Astrocyte (in vitro differentiated cells and primary cell): ENCODE measurements around the gene MCTP2. TPM values are rescaled to one million over a fixed set of nuclear protein-coding genes. Genes with fewer than 3 reads are reported as not detected.

Experiments used
- DNase-seq: peaks from one replicate; pipeline ENCODE4 v3.0.0-alpha.2; 2010; ENCODE audit warnings: low read depth
- FAIRE-seq: peaks from 2 replicates; lab custom pipeline; 2011; peaks lifted over from hg19 to GRCh38; lab: Jason Lieb, UNC
- H2AFZ ChIP-seq: 2 replicates; pipeline ENCODE4 v1.6.0; 2012; ENCODE audit warnings: low read depth, low read length, inconsistent platforms
- H3K27ac ChIP-seq: 2 replicates; pipeline ENCODE4 v1.5.1; 2011; ENCODE audit warnings: low read depth, low read length, inconsistent platforms
- H3K27me3 ChIP-seq: 2 replicates; pipeline ENCODE4 v1.6.0; 2011; ENCODE audit warnings: low read length, inconsistent platforms; ENCODE audit not compliant: insufficient read depth
- H3K36me3 ChIP-seq: 2 replicates; pipeline ENCODE4 v1.5.1; 2011; ENCODE audit warnings: low read length, inconsistent platforms; ENCODE audit not compliant: insufficient read depth
- H3K4me1 ChIP-seq: 2 replicates; pipeline ENCODE4 v1.5.1; 2011; ENCODE audit warnings: low read length, inconsistent platforms; ENCODE audit not compliant: insufficient read depth
- H3K4me2 ChIP-seq: 2 replicates; pipeline ENCODE4 v1.6.0; 2012; ENCODE audit warnings: low read length, inconsistent platforms
- H3K4me3 ChIP-seq: 2 replicates; pipeline ENCODE4 v1.5.1; 2011; ENCODE audit warnings: low read depth, mild to moderate bottlenecking, low read length, inconsistent platforms; ENCODE audit not compliant: insufficient read depth
- H3K79me2 ChIP-seq: 2 replicates; pipeline ENCODE4 v1.6.0; 2012; ENCODE audit warnings: mild to moderate bottlenecking, low read length, inconsistent platforms; ENCODE audit not compliant: insufficient read depth
- H3K9ac ChIP-seq: 2 replicates; pipeline ENCODE4 v1.6.0; 2012; ENCODE audit warnings: mild to moderate bottlenecking, low read length, inconsistent platforms
- H3K9me3 ChIP-seq: 2 replicates; pipeline ENCODE4 v1.5.1; 2012; ENCODE audit warnings: low read depth, mild to moderate bottlenecking, low read length, inconsistent platforms; ENCODE audit not compliant: insufficient read depth
- H4K20me1 ChIP-seq: 2 replicates; pipeline ENCODE4 v1.6.0; 2012; ENCODE audit warnings: low read length, inconsistent platforms; ENCODE audit not compliant: insufficient read depth
- H3K27ac Mint-ChIP-seq: one replicate; pipeline ENCODE4 v1.8.0; 2021; ENCODE audit warnings: mild to moderate bottlenecking, mixed read lengths; ENCODE audit not compliant: unreplicated experiment
- H3K27me3 Mint-ChIP-seq: one replicate; pipeline ENCODE4 v1.8.0; 2021; ENCODE audit warnings: low read depth, mixed read lengths; ENCODE audit not compliant: unreplicated experiment
- H3K36me3 Mint-ChIP-seq: one replicate; pipeline ENCODE4 v1.8.0; 2021; ENCODE audit warnings: low read depth, mixed read lengths; ENCODE audit not compliant: unreplicated experiment
- H3K4me1 Mint-ChIP-seq: one replicate; pipeline ENCODE4 v1.8.0; 2021; ENCODE audit warnings: low read depth, mixed read lengths; ENCODE audit not compliant: unreplicated experiment
- H3K4me3 Mint-ChIP-seq: one replicate; pipeline ENCODE4 v1.8.0; 2021; ENCODE audit warnings: mild to moderate bottlenecking, moderate library complexity, mixed read lengths; ENCODE audit not compliant: unreplicated experiment
- H3K9me3 Mint-ChIP-seq: one replicate; pipeline ENCODE4 v1.8.0; 2021; ENCODE audit warnings: mild to moderate bottlenecking, mixed read lengths; ENCODE audit not compliant: unreplicated experiment
- EZH2 ChIP-seq: IDR thresholded peaks from 2 replicates; pipeline ENCODE4 v1.6.1; 2012; ENCODE audit warnings: mild to moderate bottlenecking, low read length, inconsistent platforms; ENCODE audit not compliant: insufficient read depth
- total RNA-seq: library from RNA; stranded (reverse); gene quantifications from 2 replicates; pipeline ENCODE4 v1.2.1, GENCODE V29; 2021
- TF ChIP-seq, protein P1 (sequence below): IDR thresholded peaks from 2 replicates; pipeline ENCODE4 v1.5.1; 2011; ENCODE audit warnings: low read depth, mild to moderate bottlenecking, inconsistent platforms, low read length, moderate library complexity; ENCODE audit not compliant: insufficient read depth

The MCTP2 gene
- total RNA-seq, 1 donor from 2014 or later = 2.6 TPM

DNA sequence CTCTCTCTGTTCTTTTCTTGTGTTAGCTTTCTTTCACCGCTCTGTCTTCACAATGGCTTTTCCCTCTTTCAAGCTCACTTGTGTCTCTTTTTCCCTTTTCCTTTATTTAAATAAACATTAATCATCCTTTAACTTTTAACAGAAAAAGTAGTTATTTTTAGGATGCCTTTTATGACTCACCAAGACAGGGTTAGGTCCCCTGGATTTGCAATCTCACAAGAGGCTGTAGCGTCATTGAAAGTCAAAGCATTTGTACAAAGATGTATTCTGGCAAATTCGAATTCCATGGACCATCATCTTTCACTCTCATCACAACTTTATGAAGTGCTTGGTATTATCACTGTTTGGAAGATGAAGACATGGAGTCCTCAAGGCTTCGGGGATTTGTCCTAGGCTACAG, 34.8 kb upstream of the MCTP2 start:
- no peaks in the 10 kb centered on the region for H3K9me3 ChIP-seq
- H3K4me1 ChIP-seq = no peaks in the 10 kb centered on the region
- H3K79me2 ChIP-seq = no peaks in the 10 kb centered on the region
- H3K36me3 ChIP-seq = no peaks in the 10 kb centered on the region
- H2AFZ ChIP-seq = no peak overlapping the region
- no peak overlapping the region for H3K9ac ChIP-seq
- H3K4me3 ChIP-seq = no peak overlapping the region
- no peak overlapping the region for H3K4me2 ChIP-seq
- H3K27me3 ChIP-seq = no peaks in the 10 kb centered on the region
- peaks cover 2% of the 10 kb centered on the region for H3K27me3 Mint-ChIP-seq
- TF ChIP-seq EZH2 = no peak
- TF ChIP-seq, protein P1, sequence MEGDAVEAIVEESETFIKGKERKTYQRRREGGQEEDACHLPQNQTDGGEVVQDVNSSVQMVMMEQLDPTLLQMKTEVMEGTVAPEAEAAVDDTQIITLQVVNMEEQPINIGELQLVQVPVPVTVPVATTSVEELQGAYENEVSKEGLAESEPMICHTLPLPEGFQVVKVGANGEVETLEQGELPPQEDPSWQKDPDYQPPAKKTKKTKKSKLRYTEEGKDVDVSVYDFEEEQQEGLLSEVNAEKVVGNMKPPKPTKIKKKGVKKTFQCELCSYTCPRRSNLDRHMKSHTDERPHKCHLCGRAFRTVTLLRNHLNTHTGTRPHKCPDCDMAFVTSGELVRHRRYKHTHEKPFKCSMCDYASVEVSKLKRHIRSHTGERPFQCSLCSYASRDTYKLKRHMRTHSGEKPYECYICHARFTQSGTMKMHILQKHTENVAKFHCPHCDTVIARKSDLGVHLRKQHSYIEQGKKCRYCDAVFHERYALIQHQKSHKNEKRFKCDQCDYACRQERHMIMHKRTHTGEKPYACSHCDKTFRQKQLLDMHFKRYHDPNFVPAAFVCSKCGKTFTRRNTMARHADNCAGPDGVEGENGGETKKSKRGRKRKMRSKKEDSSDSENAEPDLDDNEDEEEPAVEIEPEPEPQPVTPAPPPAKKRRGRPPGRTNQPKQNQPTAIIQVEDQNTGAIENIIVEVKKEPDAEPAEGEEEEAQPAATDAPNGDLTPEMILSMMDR = no peak
- H4K20me1 ChIP-seq = no peaks in the 10 kb centered on the region
- DNase-seq (no peak), FAIRE-seq (no peak)
- H3K27ac ChIP-seq = no peak overlapping the region
- H3K4me1 Mint-ChIP-seq = peaks cover 7% of the 10 kb centered on the region
- no peaks in the 10 kb centered on the region for H3K9me3 Mint-ChIP-seq
- no peaks in the 10 kb centered on the region for H3K36me3 Mint-ChIP-seq
- no peak overlapping the region for H3K27ac Mint-ChIP-seq
- no peak overlapping the region for H3K4me3 Mint-ChIP-seq

DNA sequence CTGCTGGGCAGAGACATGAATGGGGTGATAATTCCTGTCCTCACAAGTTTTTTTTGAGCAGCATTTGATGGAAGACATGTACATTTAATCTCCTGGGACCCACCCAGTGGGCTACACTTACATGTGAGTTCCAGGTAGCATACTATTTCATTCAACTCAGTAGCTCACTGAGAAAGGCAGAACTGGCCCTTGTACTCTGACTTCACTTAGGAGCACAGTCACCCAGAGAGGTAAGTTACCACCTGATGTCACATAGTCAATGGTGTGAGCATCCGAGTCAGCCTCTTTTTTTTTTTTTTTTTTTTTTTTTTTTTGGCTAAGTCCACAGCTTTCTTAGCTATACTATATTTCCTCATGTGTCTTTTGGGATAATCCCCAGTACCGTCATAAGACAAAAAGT, 32.7 kb upstream of the MCTP2 start:
- Mint-ChIP-seq H3K4me1 (peaks cover 7% of the 10 kb centered on the region), H3K9me3 (no peaks in the 10 kb centered on the region), H3K27me3 (peaks cover 2% of the 10 kb centered on the region), H3K4me3 (no peak overlapping the region), H3K36me3 (no peaks in the 10 kb centered on the region), H3K27ac (no peak overlapping the region)
- no peak for TF ChIP-seq EZH2
- TF ChIP-seq, protein P1 = no peak
- Histone ChIP-seq H3K9ac (no peak overlapping the region), H3K9me3 (no peaks in the 10 kb centered on the region), H3K27me3 (no peaks in the 10 kb centered on the region), H3K4me3 (no peak overlapping the region), H3K4me2 (no peak overlapping the region), H3K27ac (no peak overlapping the region), H2AFZ (no peak overlapping the region), H3K4me1 (no peaks in the 10 kb centered on the region), H3K36me3 (no peaks in the 10 kb centered on the region), H4K20me1 (no peaks in the 10 kb centered on the region), H3K79me2 (no peaks in the 10 kb centered on the region)
- FAIRE-seq (no peak), DNase-seq (no peak)

DNA sequence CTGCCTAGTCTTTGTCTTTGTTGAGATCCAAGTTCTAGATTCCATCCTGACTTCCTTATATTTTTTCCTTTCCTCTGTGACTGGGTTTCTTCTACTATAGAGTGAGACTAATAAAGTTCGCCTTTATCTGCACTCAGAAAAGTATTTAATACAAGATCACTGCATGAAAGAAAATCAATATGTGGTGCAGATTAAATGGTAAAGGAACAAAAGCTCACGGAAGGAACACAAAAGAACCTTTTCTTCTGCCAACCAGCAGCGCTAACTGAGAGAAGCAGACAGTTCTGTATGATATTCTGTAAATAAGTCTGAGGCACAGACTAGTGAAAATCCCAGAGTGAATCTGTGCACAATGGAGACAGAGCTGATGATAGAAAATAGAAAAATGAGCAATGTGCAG, 31.6 kb upstream of the MCTP2 start:
- FAIRE-seq (no peak), DNase-seq (no peak)
- H3K36me3 Mint-ChIP-seq = no peaks in the 10 kb centered on the region
- peaks cover 2% of the 10 kb centered on the region for H3K27me3 Mint-ChIP-seq
- Histone ChIP-seq H3K4me1 (no peaks in the 10 kb centered on the region), H3K27ac (no peak overlapping the region), H3K9me3 (no peaks in the 10 kb centered on the region), H3K4me3 (no peak overlapping the region), H3K36me3 (no peaks in the 10 kb centered on the region), H3K27me3 (no peaks in the 10 kb centered on the region), H2AFZ (no peak overlapping the region), H3K79me2 (no peaks in the 10 kb centered on the region), H4K20me1 (no peaks in the 10 kb centered on the region), H3K4me2 (no peak overlapping the region), H3K9ac (no peak overlapping the region)
- peaks cover 7% of the 10 kb centered on the region for H3K4me1 Mint-ChIP-seq
- TF ChIP-seq, protein P1 = no peak
- no peak for TF ChIP-seq EZH2
- no peak overlapping the region for H3K27ac Mint-ChIP-seq
- no peak overlapping the region for H3K4me3 Mint-ChIP-seq
- no peaks in the 10 kb centered on the region for H3K9me3 Mint-ChIP-seq
